K562 (cell line): Measurements from ENCODE around the gene TMEM138. TPM values are rescaled to one million over a fixed set of nuclear protein-coding genes. Genes with fewer than 3 reads are reported as not detected.

Source experiments
- ATAC-seq: fragments of 200-7000 bp; cut with Tn5 transposase; 3 replicates; pipeline ENCODE4 v1.9.1; 2020; ENCODE audit warnings: moderate library complexity
- BruUV-seq: library from RNA; stranded (reverse); fragments of 400-500 nt; replicated peaks from 2 replicates; lab custom pipeline; 2021; lab: Mats Ljungman, UMichigan
- CTCF ChIA-PET: fragments of 300-600 bp; formaldehyde crosslinking; extraction: SDS; loops from one replicate; lab custom pipeline; 2021; ENCODE audit warnings: low intra/inter-chr PET ratio; lab: Yijun Ruan, JAX
- POLR2A ChIA-PET: fragments of 300-600, 350-650 bp; sonication (Branson Sonifier 250); formaldehyde crosslinking; extraction: SDS; loops from one replicate; lab custom pipeline; 2021; ENCODE audit warnings: antibody characterized with exemption, inconsistent platforms; lab: Yijun Ruan, JAX
- DNase-seq, 4 experiments: peaks; one replicate each; pipeline versions ENCODE4 v3.0.0 to v3.0.0-alpha.2; 2011 to 2018; ENCODE audit warnings: low spot score in 3 of 4, mixed read lengths in 3 of 4; ENCODE audit errors: extremely low read depth in 1 of 4
- FAIRE-seq: peaks from 2 replicates; lab custom pipeline; 2011; peaks lifted over from hg19 to GRCh38; lab: Jason Lieb, UNC
- H2AFZ ChIP-seq: 2 replicates; pipeline ENCODE4 v1.6.0; 2011; ENCODE audit warnings: low read depth, low read length, control low read depth, inconsistent platforms
- H3K27ac ChIP-seq: fragments of 200-600 bp; 3 replicates; pipeline ENCODE4 v1.8.0; 2011; ENCODE audit warnings: low read depth, mild to moderate bottlenecking, control low read depth, inconsistent platforms, low read length, moderate library complexity, mixed read lengths; ENCODE audit errors: extremely low read depth
- H3K27me3 ChIP-seq, 2 experiments: fragments of 300-600 bp in 1 of 2; 2 replicates in 1 of 2; 3 replicates in 1 of 2; pipeline versions ENCODE4 v1.6.0 to v1.8.0; 2011; ENCODE audit warnings: inconsistent platforms in 2 of 2, low read length in 2 of 2, mild to moderate bottlenecking in 1 of 2, mixed read lengths in 1 of 2, moderate library complexity in 1 of 2; ENCODE audit not compliant: control insufficient read depth in 2 of 2, insufficient read depth in 2 of 2
- H3K36me3 ChIP-seq: fragments of 300-600 bp; 3 replicates; pipeline ENCODE4 v1.8.0; 2011; ENCODE audit warnings: mild to moderate bottlenecking, low read length, inconsistent platforms; ENCODE audit not compliant: control insufficient read depth, insufficient read depth
- H3K4me1 ChIP-seq, 2 experiments: fragments of 200-600 bp in 1 of 2; replicated peaks in 1 of 2; 2 replicates in 1 of 2; 3 replicates in 1 of 2; pipeline versions ENCODE4 v1.5.1 to v1.8.0; 2011; ENCODE audit warnings: inconsistent platforms in 2 of 2, low read length in 2 of 2, mild to moderate bottlenecking in 1 of 2, mixed read lengths in 1 of 2, moderate library complexity in 1 of 2; ENCODE audit not compliant: control insufficient read depth in 2 of 2, insufficient read depth in 2 of 2
- H3K4me2 ChIP-seq: 2 replicates; pipeline ENCODE4 v1.6.1; 2011; ENCODE audit warnings: low read length, control low read depth, inconsistent platforms, mixed read lengths; ENCODE audit not compliant: insufficient read depth
- H3K4me3 ChIP-seq: fragments of 200-600 bp; sonication (generic), shearing (Covaris generic); 2 replicates; pipeline ENCODE4 v1.5.1; 2016; ENCODE audit warnings: control low read depth, inconsistent platforms
- H3K79me2 ChIP-seq: fragments of 200-600 bp; 3 replicates; pipeline ENCODE4 v1.8.0; 2011; ENCODE audit warnings: low read length, inconsistent platforms; ENCODE audit not compliant: control insufficient read depth, insufficient read depth
- H3K9ac ChIP-seq, 2 experiments: 2 replicates each; pipeline versions ENCODE4 v1.6.0 to v1.6.1; 2011; ENCODE audit warnings: low read depth in 2 of 2, low read length in 2 of 2, control low read depth in 1 of 2, inconsistent platforms in 1 of 2, mild to moderate bottlenecking in 1 of 2, mixed read lengths in 1 of 2; ENCODE audit not compliant: insufficient read depth in 1 of 2
- H3K9me1 ChIP-seq: one replicate; pipeline ENCODE4 v1.6.0; 2011; ENCODE audit warnings: inconsistent platforms, mild to moderate bottlenecking, low read length, moderate library complexity; ENCODE audit not compliant: control insufficient read depth, insufficient read depth
- H3K9me3 ChIP-seq: replicated peaks from 2 replicates; pipeline ENCODE4 v1.5.1; 2011; ENCODE audit warnings: low read depth, low read length, inconsistent platforms; ENCODE audit not compliant: control insufficient read depth, insufficient read depth
- H4K20me1 ChIP-seq: replicated peaks from 2 replicates; pipeline ENCODE4 v1.6.1; 2011; ENCODE audit warnings: low read length, inconsistent platforms, mixed read lengths; ENCODE audit not compliant: control insufficient read depth, insufficient read depth
- C11orf30 ChIP-seq: fragments of 450-650 bp; IDR thresholded peaks from 2 replicates; pipeline ENCODE4 v1.6.1; 2016; ENCODE audit warnings: low read depth, mild to moderate bottlenecking
- ESRRA ChIP-seq: fragments of 450-650 bp; IDR thresholded peaks from 2 replicates; pipeline ENCODE4 v1.6.1; 2014; ENCODE audit warnings: low read depth, mild to moderate bottlenecking, moderate library complexity, borderline replicate concordance
- HLTF ChIP-seq: fragments of 450-650 bp; IDR thresholded peaks from 2 replicates; pipeline ENCODE4 v1.6.1; 2016
- HNRNPLL ChIP-seq: fragments of 200-400 bp; formaldehyde crosslinking; IDR thresholded peaks from 2 replicates; pipeline ENCODE4 v1.6.1; 2017; ENCODE audit warnings: low read length, low read depth, mild to moderate bottlenecking; ENCODE audit not compliant: poor library complexity, severe bottlenecking
- ILF3 ChIP-seq: fragments of 450-650 bp; IDR thresholded peaks from 2 replicates; pipeline ENCODE4 v1.6.1; 2018; ENCODE audit warnings: antibody characterized with exemption, mild to moderate bottlenecking, moderate library complexity, borderline replicate concordance
- LARP7 ChIP-seq: fragments of 450-650 bp; IDR thresholded peaks from 2 replicates; pipeline ENCODE4 v1.6.1; 2016
- NEUROD1 ChIP-seq: fragments of 150-350 bp; IDR thresholded peaks from 2 replicates; pipeline ENCODE4 v1.6.1; 2014; ENCODE audit warnings: borderline replicate concordance, low read length, low read depth; ENCODE audit not compliant: partially characterized antibody
- THAP12 ChIP-seq: fragments of 250-450 bp; sonication (Bioruptor Pico); IDR thresholded peaks from 2 replicates; pipeline ENCODE4 v1.9.0; 2021; ENCODE audit warnings: mild to moderate bottlenecking, inconsistent platforms
- ZNF57 ChIP-seq: fragments of 450-650 bp; formaldehyde crosslinking; IDR thresholded peaks from 2 replicates; pipeline ENCODE4 v1.4.0; 2020; ENCODE audit warnings: mild to moderate bottlenecking, moderate library complexity
- WGBS: fragments of 100-300 bp; shearing (Covaris generic); methylation state at CpG from one replicate; pipeline ENCODE4 v1.1.6; 2016; ENCODE audit warnings: low coverage, mixed read lengths; ENCODE audit not compliant: insufficient coverage; ENCODE audit errors: missing lambda C conversion rate; 5-methylcytosine and 5-hydroxymethylcytosine counted together
- in situ Hi-C: fragments of 300-500 bp; cut with MboI; formaldehyde crosslinking; loops from 4 replicates; pipeline ENCODE4 v1.15.0; 2018; ENCODE audit warnings: inconsistent platforms, mixed read lengths
- intact Hi-C: fragments of 100-400 bp; cut with micrococcal nuclease; formaldehyde crosslinking; loops from 2 replicates; pipeline ENCODE4 v1.14.2; 2022
- polyA plus RNA-seq, 8 experiments: library from polyadenylated mRNA; depleted of rRNA in 4 of 8; stranded (reverse) in 5 of 8; unstranded in 3 of 8; fragments of >200 nt; fragmentation: Nextera tagmentation in 2 of 8; fragmentation: Illumina TruSeq in 1 of 8; extraction: Ambion mirVana in 2 of 8; extraction: Trizol in 1 of 8; gene quantifications; 2 replicates each; pipeline versions ENCODE4 v1.2.1 to v1.2.3, GENCODE V29; 2011 to 2014; ENCODE audit warnings: inconsistent platforms in 1 of 8, missing spikeins in 1 of 8
- total RNA-seq, 7 experiments: library from RNA; depleted of rRNA in 6 of 7; stranded (reverse); fragments of >200 nt in 6 of 7; fragmentation: Illumina TruSeq in 2 of 7; extraction: Trizol in 2 of 7; gene quantifications; 2 replicates each; pipeline versions ENCODE4 v1.2.1 to v1.2.3, GENCODE V29; 2011 to 2021; ENCODE audit warnings: low replicate concordance in 1 of 7
- TF ChIP-seq, protein P1 (sequence below): IDR thresholded peaks from 3 replicates; pipeline ENCODE4 v1.6.1; 2011; ENCODE audit warnings: borderline replicate concordance, mild to moderate bottlenecking; ENCODE audit not compliant: insufficient read length, insufficient read depth

The TMEM138 gene
- total and polyA plus RNA-seq, 9 of the 15 experiments (the other 6 are each of a cell fraction or from before 2014, with no cell fraction given), result 23.2 to 168 (median 63.1) TPM

- Histone ChIP-seq H3K4me3 (no peak overlapping the region), H2AFZ (no peak overlapping the region), H3K9me1 (peaks cover 3% of the 10 kb centered on the region), H4K20me1 (no peaks in the 10 kb centered on the region), H3K27ac (no peak overlapping the region), H3K4me2 (no peak overlapping the region), H3K4me1 (peaks cover 32% of the 10 kb centered on the region in 2 experiments), H3K9ac (no peak overlapping the region), H3K79me2 (peaks cover 42% of the 10 kb centered on the region), H3K9me3 (no peaks in the 10 kb centered on the region), H3K27me3 (no peaks in the 10 kb centered on the region), H3K36me3 (peaks cover 20% of the 10 kb centered on the region)
- ATAC-seq, result no peak
- intact Hi-C loops, result no loop called here
- TF ChIP-seq HLTF, result no peak
- TF ChIP-seq HNRNPLL, result no peak
- TF ChIP-seq, protein P1, sequence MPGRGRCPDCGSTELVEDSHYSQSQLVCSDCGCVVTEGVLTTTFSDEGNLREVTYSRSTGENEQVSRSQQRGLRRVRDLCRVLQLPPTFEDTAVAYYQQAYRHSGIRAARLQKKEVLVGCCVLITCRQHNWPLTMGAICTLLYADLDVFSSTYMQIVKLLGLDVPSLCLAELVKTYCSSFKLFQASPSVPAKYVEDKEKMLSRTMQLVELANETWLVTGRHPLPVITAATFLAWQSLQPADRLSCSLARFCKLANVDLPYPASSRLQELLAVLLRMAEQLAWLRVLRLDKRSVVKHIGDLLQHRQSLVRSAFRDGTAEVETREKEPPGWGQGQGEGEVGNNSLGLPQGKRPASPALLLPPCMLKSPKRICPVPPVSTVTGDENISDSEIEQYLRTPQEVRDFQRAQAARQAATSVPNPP, result no peak
- TF ChIP-seq ILF3, result no peak
- TF ChIP-seq ZNF57 (CRISPR knock-in tag), result no peak
- no peak for TF ChIP-seq LARP7
- TF ChIP-seq THAP12 (CRISPR knock-in tag), result no peak
- TF ChIP-seq NEUROD1, result no peak
- no peak for TF ChIP-seq C11orf30
- TF ChIP-seq ESRRA, result no peak
- 98% methylated on average over 10 of the region's 11 CpGs for WGBS
- CTCF ChIA-PET, result interaction anchor here (1.2 kb wide), 1 partner anchor 27 kb away, joined by 6 read pairs; no protein-coding TSS in a partner anchor
- no TSS peak for BruUV-seq
- FAIRE-seq, result no peak
- POLR2A ChIA-PET, result interaction anchor here (1.0 to 4.6 kb wide), 6 partner anchors 10 to 445 kb away, joined by 3 to 37 read pairs (median 5); partner anchors contain the start of gene TMEM109
- in situ Hi-C loops, result no loop called here
- no peak for DNase-seq
These were observed 3.6 kb upstream of the TMEM138 start for GRCh38 chr11:61358566-61358965.
